Fibroblast of the aortic adventitia (primary cell): ENCODE results near the gene TSNAX. TPM values are rescaled to one million over a fixed set of nuclear protein-coding genes. Genes with fewer than 3 reads are reported as not detected.

Experiments
- DNase-seq: peaks from one replicate; pipeline ENCODE4 v3.0.0-alpha.2; 2010; ENCODE audit warnings: low read depth
- H3K4me3 ChIP-seq: 2 replicates; pipeline ENCODE4 v1.5.1; 2011; ENCODE audit warnings: low read depth, mild to moderate bottlenecking, control low read depth, low read length, moderate library complexity
- total RNA-seq: library from RNA; depleted of rRNA; stranded (reverse); fragments of >200 nt; gene quantifications from 2 replicates; pipeline ENCODE4 v1.2.3, GENCODE V29; 2012; ENCODE audit warnings: low replicate concordance
- TF ChIP-seq, protein P1 (sequence below): IDR thresholded peaks from 2 replicates; pipeline ENCODE4 v1.5.1; 2011; ENCODE audit warnings: mild to moderate bottlenecking, low read length, control low read depth, inconsistent platforms; ENCODE audit not compliant: insufficient read depth

The TSNAX gene
- total RNA-seq, 1 donor = 43.7 TPM

DNA sequence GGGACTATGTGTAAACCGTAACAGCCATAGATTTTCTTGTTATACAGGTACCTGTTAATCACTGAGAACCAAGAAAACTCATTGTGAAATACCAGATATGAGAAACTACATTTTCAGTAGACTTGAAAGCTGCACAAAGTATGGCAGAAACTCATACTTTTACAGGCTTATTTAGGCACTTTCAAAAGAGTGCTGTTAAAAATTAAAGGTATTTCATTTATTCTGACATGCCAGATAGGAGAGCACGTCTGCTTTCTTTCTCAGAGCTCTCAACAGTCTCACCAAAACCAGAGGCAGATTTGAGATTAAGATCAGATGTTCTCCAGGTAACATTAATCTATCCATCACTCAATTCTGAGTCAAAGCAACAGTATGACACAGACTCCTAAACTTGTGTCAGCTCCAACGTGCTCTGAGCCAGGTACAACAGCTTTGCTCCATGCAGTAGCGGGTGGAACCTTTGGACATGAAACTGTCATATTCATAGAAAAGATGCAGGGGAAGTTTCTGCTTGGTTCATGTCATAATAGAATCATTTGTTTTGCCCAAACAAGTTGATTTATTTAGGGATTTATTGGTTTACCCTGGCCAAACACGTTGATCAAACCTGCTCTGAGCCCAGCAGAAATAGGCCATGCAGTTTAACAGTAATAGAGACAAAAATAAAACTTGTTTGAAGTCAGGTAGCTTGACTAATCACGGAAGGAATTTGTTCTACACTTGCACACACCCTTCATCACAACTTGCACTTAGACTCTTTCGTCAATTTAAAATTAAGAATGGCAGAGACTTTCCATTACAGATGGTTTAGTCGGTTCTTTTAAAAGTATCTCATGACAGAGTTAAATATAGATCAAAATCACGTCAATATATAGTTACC, 20.8 kb upstream of the TSNAX start:
- TF ChIP-seq, protein P1, sequence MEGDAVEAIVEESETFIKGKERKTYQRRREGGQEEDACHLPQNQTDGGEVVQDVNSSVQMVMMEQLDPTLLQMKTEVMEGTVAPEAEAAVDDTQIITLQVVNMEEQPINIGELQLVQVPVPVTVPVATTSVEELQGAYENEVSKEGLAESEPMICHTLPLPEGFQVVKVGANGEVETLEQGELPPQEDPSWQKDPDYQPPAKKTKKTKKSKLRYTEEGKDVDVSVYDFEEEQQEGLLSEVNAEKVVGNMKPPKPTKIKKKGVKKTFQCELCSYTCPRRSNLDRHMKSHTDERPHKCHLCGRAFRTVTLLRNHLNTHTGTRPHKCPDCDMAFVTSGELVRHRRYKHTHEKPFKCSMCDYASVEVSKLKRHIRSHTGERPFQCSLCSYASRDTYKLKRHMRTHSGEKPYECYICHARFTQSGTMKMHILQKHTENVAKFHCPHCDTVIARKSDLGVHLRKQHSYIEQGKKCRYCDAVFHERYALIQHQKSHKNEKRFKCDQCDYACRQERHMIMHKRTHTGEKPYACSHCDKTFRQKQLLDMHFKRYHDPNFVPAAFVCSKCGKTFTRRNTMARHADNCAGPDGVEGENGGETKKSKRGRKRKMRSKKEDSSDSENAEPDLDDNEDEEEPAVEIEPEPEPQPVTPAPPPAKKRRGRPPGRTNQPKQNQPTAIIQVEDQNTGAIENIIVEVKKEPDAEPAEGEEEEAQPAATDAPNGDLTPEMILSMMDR = no peak

DNA sequence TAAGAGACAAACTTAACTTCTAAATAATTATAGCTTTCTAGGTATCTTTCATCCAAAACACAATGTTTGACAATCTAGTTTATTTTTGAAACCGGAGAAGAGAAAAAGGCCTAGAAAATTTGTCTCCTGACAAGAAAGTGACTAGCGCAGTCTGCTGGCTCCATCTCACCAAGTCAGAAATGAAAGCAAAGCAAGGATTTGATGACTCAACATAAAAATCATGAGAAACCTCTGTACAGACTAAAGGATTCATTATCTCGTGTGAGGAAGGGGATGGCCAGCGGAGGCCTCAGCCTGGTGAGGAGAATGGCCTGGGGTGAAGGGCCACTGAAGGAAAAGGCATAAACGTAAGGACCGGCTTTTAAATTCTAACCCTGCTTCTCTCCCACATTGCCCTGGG, 20.0 kb upstream of the TSNAX start:
- TF ChIP-seq, protein P1 = no peak
- no peak for DNase-seq
- H3K4me3 ChIP-seq = no peak overlapping the region

More for the DNA sequence above, 20.8 kb upstream of the TSNAX start:
- no peak for DNase-seq
- no peak overlapping the region for H3K4me3 ChIP-seq

GRCh38 chr1:231508941-231509340, 19.5 kb upstream of the TSNAX start:
- DNase-seq = no peak
- H3K4me3 ChIP-seq = no peak overlapping the region
- TF ChIP-seq, protein P1 = no peak

- no peak overlapping the region for H3K4me3 ChIP-seq
- peak; percentile 91 for DNase-seq
- TF ChIP-seq, protein P1 = no peak
Measured at GRCh38 chr1:231512147-231512698, 16.2 kb upstream of the TSNAX start.

DNA sequence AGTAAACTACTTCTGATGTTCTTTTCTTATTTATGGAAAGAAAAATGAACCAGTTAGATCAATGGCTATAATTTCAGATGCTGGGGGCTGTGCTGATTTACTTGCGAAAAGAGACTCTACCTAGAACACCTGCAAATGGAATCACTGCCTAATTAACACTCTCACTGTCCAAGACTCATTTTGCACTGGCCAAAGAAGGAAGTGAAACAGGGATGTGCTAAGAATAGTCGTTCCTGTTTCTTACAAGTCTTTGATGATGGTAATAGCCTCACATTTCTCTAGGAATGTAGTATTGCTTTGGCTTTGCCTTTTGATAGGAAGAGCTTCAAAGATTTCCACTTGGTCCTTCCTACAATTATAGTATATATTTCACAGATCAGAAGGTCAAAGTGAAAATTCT, 12.7 kb upstream of the TSNAX start:
- no peak for DNase-seq
- TF ChIP-seq, protein P1 = no peak
- no peak overlapping the region for H3K4me3 ChIP-seq

DNA sequence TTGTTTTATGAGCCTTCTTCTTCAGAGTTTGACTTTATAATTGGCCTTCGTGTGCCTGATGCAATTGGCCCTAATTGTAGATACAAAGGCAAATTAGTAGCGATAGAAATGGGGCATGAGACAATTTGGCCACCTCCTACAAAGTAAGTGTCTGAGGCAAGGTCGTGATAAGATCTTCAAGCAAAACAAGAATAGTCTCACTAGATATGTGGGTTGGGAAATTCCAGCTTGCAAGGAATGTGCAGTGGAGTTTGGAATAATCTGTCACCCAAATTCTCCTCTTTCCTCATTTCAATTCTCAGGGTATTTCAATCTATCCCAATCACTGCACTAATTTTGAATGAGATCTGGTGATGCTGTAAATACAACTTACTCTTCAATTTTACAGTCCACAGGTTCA, 11.4 kb upstream of the TSNAX start:
- TF ChIP-seq, protein P1 = no peak
- no peak overlapping the region for H3K4me3 ChIP-seq
- peak; percentile 30 for DNase-seq
